GM23338 (cell line): ENCODE measurements around the gene MAPT. TPM values are rescaled to one million over a fixed set of nuclear protein-coding genes. Genes with fewer than 3 reads are reported as not detected.

ENCODE experiments used
- ATAC-seq: fragments of 200-7000 bp; cut with Tn5 transposase; 3 replicates; pipeline ENCODE4 v1.9.1; 2020
- DNase-seq: peaks from one replicate; pipeline ENCODE4 v3.0.0-alpha.2; 2015; ENCODE audit warnings: low spot score
- H2AFZ ChIP-seq: fragments of 200-600 bp; sonication (generic); 2 replicates; pipeline ENCODE4 v1.8.0; 2016; ENCODE audit warnings: antibody characterized with exemption, mild to moderate bottlenecking, moderate library complexity
- H3F3A ChIP-seq: fragments of 200-600 bp; sonication (generic); replicated peaks from 2 replicates; pipeline ENCODE4 v1.8.0; 2017; ENCODE audit warnings: antibody characterized with exemption, mixed run types, low read depth
- H3K27ac ChIP-seq: fragments of 200-600 bp; sonication (generic); 2 replicates; pipeline ENCODE4 v1.6.1; 2016; ENCODE audit warnings: low read depth
- H3K27me3 ChIP-seq: fragments of 200-600 bp; sonication (generic); 2 replicates; pipeline ENCODE4 v1.8.0; 2016; ENCODE audit warnings: mild to moderate bottlenecking, mixed run types, moderate library complexity; ENCODE audit not compliant: insufficient read depth
- H3K36me3 ChIP-seq: fragments of 200-600 bp; sonication (generic); 2 replicates; pipeline ENCODE4 v1.8.0; 2016; ENCODE audit warnings: mild to moderate bottlenecking; ENCODE audit not compliant: insufficient read depth
- H3K4me1 ChIP-seq: fragments of 200-600 bp; sonication (generic); 2 replicates; pipeline ENCODE4 v1.8.0; 2016; ENCODE audit warnings: mild to moderate bottlenecking, moderate library complexity; ENCODE audit not compliant: insufficient read depth
- H3K4me2 ChIP-seq: fragments of 200-600 bp; sonication (generic); 2 replicates; pipeline ENCODE4 v1.7.1; 2017; ENCODE audit warnings: mixed run types
- H3K4me3 ChIP-seq: fragments of 200-600 bp; sonication (generic); 2 replicates; pipeline ENCODE4 v1.6.1; 2016; ENCODE audit warnings: mixed run types
- H3K79me2 ChIP-seq: fragments of 200-600 bp; sonication (generic); replicated peaks from 2 replicates; pipeline ENCODE4 v1.8.0; 2017; ENCODE audit warnings: mild to moderate bottlenecking; ENCODE audit not compliant: insufficient read depth
- H3K9me2 ChIP-seq: fragments of 200-600 bp; sonication (generic); 2 replicates; pipeline ENCODE4 v1.8.0; 2017; ENCODE audit not compliant: insufficient read depth
- H4K20me1 ChIP-seq: fragments of 200-600 bp; sonication (generic); replicated peaks from 2 replicates; pipeline ENCODE4 v1.8.0; 2017; ENCODE audit warnings: mild to moderate bottlenecking; ENCODE audit not compliant: insufficient read depth
- H3K27ac Mint-ChIP-seq: 2 replicates; pipeline ENCODE4 v1.8.0; 2020; ENCODE audit warnings: inconsistent platforms, mild to moderate bottlenecking, moderate library complexity, mixed read lengths
- H3K27me3 Mint-ChIP-seq: 3 replicates; pipeline ENCODE4 v1.8.0; 2022; ENCODE audit warnings: low read depth, mild to moderate bottlenecking, moderate library complexity, mixed read lengths, inconsistent platforms; ENCODE audit not compliant: insufficient read depth, poor library complexity
- H3K36me3 Mint-ChIP-seq: 3 replicates; pipeline ENCODE4 v1.8.0; 2021; ENCODE audit warnings: low read depth, mild to moderate bottlenecking, inconsistent platforms, moderate library complexity, mixed read lengths
- H3K4me1 Mint-ChIP-seq: 3 replicates; pipeline ENCODE4 v1.8.0; 2020; ENCODE audit warnings: mild to moderate bottlenecking, inconsistent platforms, mixed read lengths
- H3K4me3 Mint-ChIP-seq: 3 replicates; pipeline ENCODE4 v1.8.0; 2021; ENCODE audit warnings: moderate library complexity, mild to moderate bottlenecking, inconsistent platforms, mixed read lengths
- H3K9me3 Mint-ChIP-seq: 3 replicates; pipeline ENCODE4 v1.8.0; 2020; ENCODE audit warnings: moderate library complexity, mild to moderate bottlenecking, inconsistent platforms, mixed read lengths
- CREB1 ChIP-seq: fragments of 250-450 bp; sonication (Bioruptor Pico); IDR thresholded peaks from 2 replicates; pipeline ENCODE4 v1.5.0; 2020; ENCODE audit warnings: low read depth, mild to moderate bottlenecking, moderate library complexity
- CTCF ChIP-seq, 2 experiments: fragments of 200-600 bp in 1 of 2; sonication (generic) in 1 of 2; conservative IDR thresholded peaks; 2 replicates each; pipeline versions ENCODE4 v1.5.1 to v1.6.1; 2016 to 2017; ENCODE audit warnings: antibody characterized with exemption in 2 of 2, low read depth in 2 of 2, mild to moderate bottlenecking in 2 of 2, moderate library complexity in 1 of 2
- EZH2 ChIP-seq: fragments of 200-600 bp; sonication (generic); IDR thresholded peaks from one replicate; pipeline ENCODE4 v1.8.0; 2017; ENCODE audit warnings: antibody characterized with exemption, mild to moderate bottlenecking, low read depth; ENCODE audit not compliant: unreplicated experiment
- EZH2phosphoT487 ChIP-seq: fragments of 200-600 bp; sonication (generic); IDR thresholded peaks from one replicate; pipeline ENCODE4 v1.8.1; 2018; ENCODE audit warnings: antibody characterized with exemption; ENCODE audit not compliant: unreplicated experiment
- JUNB ChIP-seq: IDR thresholded peaks from one replicate; pipeline ENCODE4 v1.6.1; 2016; ENCODE audit warnings: antibody characterized with exemption; ENCODE audit not compliant: unreplicated experiment
- NANOG ChIP-seq: IDR thresholded peaks from 2 replicates; pipeline ENCODE4 v1.6.1; 2016; ENCODE audit warnings: antibody characterized with exemption, borderline replicate concordance
- POLR2AphosphoS5 ChIP-seq: IDR thresholded peaks from 2 replicates; pipeline ENCODE4 v1.6.1; 2016; ENCODE audit warnings: antibody characterized with exemption, low read depth
- REST ChIP-seq: IDR thresholded peaks from one replicate; pipeline ENCODE4 v1.6.1; 2018; ENCODE audit warnings: antibody characterized with exemption; ENCODE audit not compliant: unreplicated experiment
- ZNF114 ChIP-seq: fragments of 250-450 bp; sonication (Bioruptor Pico); IDR thresholded peaks from 2 replicates; pipeline ENCODE4 v1.5.0; 2020; ENCODE audit warnings: mild to moderate bottlenecking, moderate library complexity
- ZNF331 ChIP-seq: fragments of 250-450 bp; sonication (Bioruptor Pico); IDR thresholded peaks from 2 replicates; pipeline ENCODE4 v1.5.0; 2020; ENCODE audit warnings: low read depth, mild to moderate bottlenecking, moderate library complexity
- polyA plus RNA-seq: library from polyadenylated mRNA; unstranded; fragments of >200 nt; fragmentation: Nextera tagmentation; extraction: Ambion mirVana; gene quantifications from 2 replicates; pipeline ENCODE4 v1.2.1, GENCODE V29; 2016
- total RNA-seq: library from RNA; depleted of rRNA; stranded (reverse); fragments of >200 nt; shearing (Covaris generic); gene quantifications from 2 replicates; pipeline ENCODE4 v1.2.3, GENCODE V29; 2014
- TF ChIP-seq, protein P1 (sequence below): IDR thresholded peaks from 2 replicates; pipeline ENCODE4 v1.6.1; 2016; ENCODE audit warnings: antibody characterized with exemption

Gene MAPT
- total and polyA plus RNA-seq, 2 experiments from 2014 or later: 1.1 to 2.1 TPM

- TF ChIP-seq CTCF (conservative IDR thresholded peaks at IDR 0.05; ENCODE audit: low read depth in 2 of 2) (no peak), ZNF331 (CRISPR knock-in tag) (no peak), POLR2AphosphoS5 (no peak), JUNB (no peak), REST (no peak), NANOG (no peak), EZH2 (no peak), EZH2phosphoT487 (no peak)
- TF ChIP-seq, protein P1, sequence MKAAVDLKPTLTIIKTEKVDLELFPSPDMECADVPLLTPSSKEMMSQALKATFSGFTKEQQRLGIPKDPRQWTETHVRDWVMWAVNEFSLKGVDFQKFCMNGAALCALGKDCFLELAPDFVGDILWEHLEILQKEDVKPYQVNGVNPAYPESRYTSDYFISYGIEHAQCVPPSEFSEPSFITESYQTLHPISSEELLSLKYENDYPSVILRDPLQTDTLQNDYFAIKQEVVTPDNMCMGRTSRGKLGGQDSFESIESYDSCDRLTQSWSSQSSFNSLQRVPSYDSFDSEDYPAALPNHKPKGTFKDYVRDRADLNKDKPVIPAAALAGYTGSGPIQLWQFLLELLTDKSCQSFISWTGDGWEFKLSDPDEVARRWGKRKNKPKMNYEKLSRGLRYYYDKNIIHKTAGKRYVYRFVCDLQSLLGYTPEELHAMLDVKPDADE: no peak
Measured at GRCh38 chr17:45968732-45969131, 74.4 kb downstream of the MAPT start (continued).

DNA sequence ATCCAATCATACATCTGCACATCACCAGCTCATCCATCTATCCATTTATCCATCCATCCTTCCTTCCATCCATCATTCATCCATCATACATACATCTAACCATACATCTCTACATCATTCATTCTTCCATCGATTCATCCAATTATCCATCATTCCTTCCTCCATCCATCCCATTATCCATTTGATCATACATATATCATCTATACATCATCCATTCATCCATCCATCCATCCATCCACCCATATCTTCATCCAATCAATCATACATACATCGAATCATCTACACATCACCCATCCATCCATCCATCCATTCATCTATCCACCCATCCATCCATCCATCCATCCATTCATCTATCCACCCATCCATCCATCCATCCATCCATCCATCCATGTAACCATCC is 75.4 kb downstream of the MAPT start:
- Histone ChIP-seq H3K27ac (no peak overlapping the region), H2AFZ (no peak overlapping the region), H3K36me3 (no peaks in the 10 kb centered on the region), H3K4me3 (no peak overlapping the region), H3K79me2 (no peaks in the 10 kb centered on the region), H3K27me3 (0 out of 2 replicates have a peak, but pooled peaks cover 2% of the 10 kb centered on the region), H3K4me1 (no peaks in the 10 kb centered on the region), H3F3A (no peaks in the 10 kb centered on the region), H3K4me2 (no peak overlapping the region), H4K20me1 (no peaks in the 10 kb centered on the region), H3K9me2 (0 out of 2 replicates have a peak, but pooled peaks cover 16% of the 10 kb centered on the region)
- peaks cover 5% of the 10 kb centered on the region for H3K27me3 Mint-ChIP-seq
- TF ChIP-seq CREB1 (CRISPR knock-in tag) (no peak), NANOG (no peak), ZNF114 (no peak), JUNB (no peak), POLR2AphosphoS5 (no peak), CTCF (conservative IDR thresholded peaks at IDR 0.05; ENCODE audit: low read depth in 2 of 2) (no peak)
- H3K4me1 Mint-ChIP-seq: no peaks in the 10 kb centered on the region
- ATAC-seq (no peak), DNase-seq (no peak)
- no peak overlapping the region for H3K4me3 Mint-ChIP-seq
- no peak overlapping the region for H3K27ac Mint-ChIP-seq
- no peaks in the 10 kb centered on the region; the same call in 2 of the 3 replicates for H3K9me3 Mint-ChIP-seq
- H3K36me3 Mint-ChIP-seq: no peaks in the 10 kb centered on the region
